GM23248 (cell line): ENCODE data around the gene KPNA2. TPM values are rescaled to one million over a fixed set of nuclear protein-coding genes. Genes with fewer than 3 reads are reported as not detected.
A peak's percentile ranks its signal among the peaks of the same experiment; 100 is the strongest.

Experiments
- DNase-seq: peaks from one replicate; pipeline ENCODE4 v3.0.0-alpha.2; 2015
- H2AFZ ChIP-seq: fragments of 200-600 bp; sonication (generic); 2 replicates; pipeline ENCODE4 v1.6.1; 2016; ENCODE audit warnings: antibody characterized with exemption
- H3F3A ChIP-seq: fragments of 200-600 bp; sonication (generic); 2 replicates; pipeline ENCODE4 v1.6.1; 2016; ENCODE audit warnings: mild to moderate bottlenecking, antibody characterized with exemption, mixed run types; ENCODE audit not compliant: insufficient read depth
- H3K27ac ChIP-seq: fragments of 200-600 bp; sonication (generic); 2 replicates; pipeline ENCODE4 v1.5.1; 2016; ENCODE audit warnings: mild to moderate bottlenecking
- H3K27me3 ChIP-seq: fragments of 200-600 bp; sonication (generic); replicated peaks from 2 replicates; pipeline ENCODE4 v1.6.1; 2016; ENCODE audit warnings: mild to moderate bottlenecking; ENCODE audit not compliant: insufficient read depth
- H3K36me3 ChIP-seq: fragments of 200-600 bp; sonication (generic); 2 replicates; pipeline ENCODE4 v1.6.1; 2016; ENCODE audit warnings: low read depth, mild to moderate bottlenecking
- H3K4me1 ChIP-seq: fragments of 200-600 bp; sonication (generic); 2 replicates; pipeline ENCODE4 v1.6.1; 2016; ENCODE audit warnings: mild to moderate bottlenecking; ENCODE audit not compliant: insufficient read depth
- H3K4me2 ChIP-seq: fragments of 200-600 bp; sonication (generic); one replicate; pipeline ENCODE4 v1.6.1; 2016; ENCODE audit warnings: mild to moderate bottlenecking; ENCODE audit not compliant: unreplicated experiment
- H3K4me3 ChIP-seq: fragments of 200-600 bp; sonication (generic); 2 replicates; pipeline ENCODE4 v1.5.1; 2016; ENCODE audit warnings: mild to moderate bottlenecking
- H3K79me2 ChIP-seq: fragments of 200-600 bp; sonication (generic); 2 replicates; pipeline ENCODE4 v1.6.1; 2016; ENCODE audit warnings: mild to moderate bottlenecking; ENCODE audit not compliant: insufficient read depth
- H3K9ac ChIP-seq: fragments of 200-600 bp; sonication (generic); 2 replicates; pipeline ENCODE4 v1.6.1; 2016; ENCODE audit warnings: mild to moderate bottlenecking
- H3K9me2 ChIP-seq: fragments of 200-600 bp; sonication (generic); 2 replicates; pipeline ENCODE4 v1.6.1; 2016; ENCODE audit warnings: mixed run types, mild to moderate bottlenecking, moderate library complexity; ENCODE audit not compliant: insufficient read depth
- H3K9me3 ChIP-seq: fragments of 200-600 bp; sonication (generic); one replicate; pipeline ENCODE4 v1.6.1; 2017; ENCODE audit warnings: low read depth
- H4K20me1 ChIP-seq: fragments of 200-600 bp; sonication (generic); 2 replicates; pipeline ENCODE4 v1.6.0; 2016; ENCODE audit not compliant: insufficient read depth
- EZH2 ChIP-seq: fragments of 200-600 bp; sonication (generic); IDR thresholded peaks from 2 replicates; pipeline ENCODE4 v1.6.1; 2018; ENCODE audit warnings: antibody characterized with exemption, mild to moderate bottlenecking; ENCODE audit not compliant: insufficient read depth, poor library complexity, severe bottlenecking
- EZH2phosphoT487 ChIP-seq: fragments of 200-600 bp; sonication (generic); IDR thresholded peaks from 2 replicates; pipeline ENCODE4 v1.6.1; 2018; ENCODE audit warnings: antibody characterized with exemption, moderate library complexity, mild to moderate bottlenecking, low read depth; ENCODE audit not compliant: insufficient read depth
- WGBS, 2 experiments: methylation state at CpG; one replicate each; pipeline ENCODE4 v1.1.6; 2015 to 2017; ENCODE audit warnings: low lambda C conversion rate in 2 of 2, low coverage in 1 of 2; ENCODE audit errors: missing lambda C conversion rate in 2 of 2; 5-methylcytosine and 5-hydroxymethylcytosine counted together
- in situ Hi-C: fragments of 300-500 bp; cut with MboI; formaldehyde crosslinking; loops from 2 replicates; pipeline ENCODE4 v1.15.0; 2020
- polyA plus RNA-seq: library from polyadenylated mRNA; unstranded; fragments of >200 nt; fragmentation: Nextera tagmentation; extraction: Ambion mirVana; gene quantifications from 2 replicates; pipeline ENCODE4 v1.2.1, GENCODE V29; 2016
- total RNA-seq: library from RNA; depleted of rRNA; stranded (reverse); fragments of >200 nt; shearing (Covaris generic); gene quantifications from 2 replicates; pipeline ENCODE4 v1.2.3, GENCODE V29; 2014

Gene KPNA2
- total and polyA plus RNA-seq, 2 experiments from 2014 or later, result 98.2 to 159 TPM

DNA sequence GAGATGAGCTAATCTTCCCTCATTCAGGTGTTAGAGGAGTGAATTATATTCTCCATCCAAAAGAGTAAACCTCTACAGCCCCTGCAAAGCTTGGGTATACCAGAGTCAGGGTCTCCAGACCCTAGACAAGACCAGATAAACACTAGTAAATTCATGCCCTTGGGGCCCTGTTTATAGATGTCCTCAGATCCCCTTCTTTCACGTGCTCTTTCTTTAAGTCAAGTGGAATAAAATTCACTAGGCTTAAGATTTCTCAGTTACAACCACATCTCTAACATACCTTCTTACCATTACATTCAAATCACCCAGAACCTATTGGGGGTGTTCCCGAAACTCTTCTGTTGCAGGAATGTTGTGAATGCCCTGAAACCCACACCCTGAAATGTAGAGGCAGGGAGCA lies 37.1 kb upstream of the KPNA2 start:
- H3K9ac ChIP-seq, result no peak overlapping the region
- H3K9me3 ChIP-seq, result no peaks in the 10 kb centered on the region
- in situ Hi-C loops, result no loop called here
- H3K9me2 ChIP-seq, result no peaks in the 10 kb centered on the region
- 47 to 69% methylated on average over 2 of the region's 2 CpGs for WGBS, 2 experiments
- H3K27me3 ChIP-seq, result no peaks in the 10 kb centered on the region
- H3K36me3 ChIP-seq, result no peaks in the 10 kb centered on the region
- no peak overlapping the region for H3K4me3 ChIP-seq
- H3K4me1 ChIP-seq, result peaks cover 10% of the 10 kb centered on the region
- no peaks in the 10 kb centered on the region for H3K79me2 ChIP-seq
- H2AFZ ChIP-seq, result no peak overlapping the region
- no peak overlapping the region for H3K27ac ChIP-seq
- H3F3A ChIP-seq, result peaks cover 15% of the 10 kb centered on the region
- TF ChIP-seq EZH2phosphoT487, result no peak
- TF ChIP-seq EZH2, result no peak
- H4K20me1 ChIP-seq, result no peaks in the 10 kb centered on the region
- H3K4me2 ChIP-seq, result no peak overlapping the region
- DNase-seq, result peak; percentile 12

DNA sequence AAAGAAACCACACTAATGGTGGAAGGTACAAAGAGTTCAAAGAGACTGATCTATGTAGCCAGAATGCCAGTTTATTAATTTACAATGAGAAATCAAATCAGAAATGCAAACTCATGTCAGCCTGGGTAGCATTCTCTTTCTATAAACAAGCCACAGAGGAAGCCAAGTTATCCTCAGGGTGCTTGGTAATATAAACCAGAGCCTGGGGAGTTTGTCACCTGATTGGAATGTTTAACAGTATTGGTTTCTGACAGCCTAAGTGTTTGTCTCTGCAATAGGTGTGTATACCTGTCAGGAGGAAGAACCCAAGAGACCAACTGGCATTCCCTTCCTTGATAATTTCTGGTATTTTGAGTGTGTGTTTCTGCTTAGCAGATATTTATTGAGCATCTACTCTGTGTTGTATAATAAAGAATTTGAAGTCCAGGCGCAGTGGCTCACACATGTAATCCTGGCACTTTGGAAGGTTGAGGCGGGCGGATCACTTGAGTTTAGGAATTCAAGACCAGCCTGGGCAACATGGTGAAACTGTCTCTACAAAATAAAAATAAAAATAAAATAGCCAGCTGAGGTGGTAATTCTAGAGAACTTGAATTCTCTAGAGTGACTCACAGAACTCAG lies 36.1 kb upstream of the KPNA2 start:
- Histone ChIP-seq H3K79me2 (no peaks in the 10 kb centered on the region), H3K9me2 (no peaks in the 10 kb centered on the region), H4K20me1 (no peaks in the 10 kb centered on the region), H3K4me2 (no peak overlapping the region), H3K9ac (no peak overlapping the region), H3F3A (peaks cover 10% of the 10 kb centered on the region), H3K4me1 (peaks cover 10% of the 10 kb centered on the region), H3K27ac (no peak overlapping the region), H3K36me3 (no peaks in the 10 kb centered on the region), H3K27me3 (no peaks in the 10 kb centered on the region), H2AFZ (no peak overlapping the region), H3K4me3 (no peak overlapping the region), H3K9me3 (no peaks in the 10 kb centered on the region)
- WGBS, 2 experiments, result 97 to 100% methylated on average over 3 of the region's 3 CpGs
- in situ Hi-C loops, result no loop called here
- TF ChIP-seq EZH2phosphoT487, result no peak
- no peak for TF ChIP-seq EZH2
- DNase-seq, result peak; percentile 41

DNA sequence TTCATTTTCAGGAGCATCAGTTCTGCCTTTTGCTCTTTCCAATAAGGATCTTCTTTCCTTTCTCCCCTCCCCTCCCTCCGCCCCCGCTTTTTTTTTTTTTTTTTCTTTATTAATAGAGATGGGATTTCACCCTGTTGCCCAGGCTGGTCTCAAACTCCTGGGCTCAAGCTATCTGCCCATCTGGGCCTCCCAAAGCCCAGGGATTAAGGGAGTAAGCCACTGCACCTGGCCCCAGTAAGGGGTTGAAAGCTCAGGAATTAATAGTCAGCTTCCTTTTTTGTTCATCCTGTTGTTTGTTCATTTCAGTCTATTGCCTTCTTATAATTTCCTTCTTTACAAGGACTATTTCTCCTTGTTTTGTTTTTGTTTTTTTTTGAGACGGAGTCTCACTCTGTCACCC lies 31.3 kb upstream of the KPNA2 start:
- WGBS, 2 experiments, result 94 to 100% methylated on average over 2 to 3 of the region's 3 CpGs
- Histone ChIP-seq H3K9ac (no peak overlapping the region), H2AFZ (no peak overlapping the region), H3K79me2 (no peaks in the 10 kb centered on the region), H3K4me1 (no peaks in the 10 kb centered on the region), H3K27ac (no peak overlapping the region), H3F3A (no peaks in the 10 kb centered on the region), H4K20me1 (no peaks in the 10 kb centered on the region), H3K9me2 (no peaks in the 10 kb centered on the region), H3K27me3 (no peaks in the 10 kb centered on the region), H3K4me2 (no peak overlapping the region), H3K4me3 (no peak overlapping the region), H3K9me3 (no peaks in the 10 kb centered on the region), H3K36me3 (no peaks in the 10 kb centered on the region)
- no peak for TF ChIP-seq EZH2phosphoT487
- TF ChIP-seq EZH2, result no peak
- in situ Hi-C loops, result no loop called here
- no peak for DNase-seq

DNA sequence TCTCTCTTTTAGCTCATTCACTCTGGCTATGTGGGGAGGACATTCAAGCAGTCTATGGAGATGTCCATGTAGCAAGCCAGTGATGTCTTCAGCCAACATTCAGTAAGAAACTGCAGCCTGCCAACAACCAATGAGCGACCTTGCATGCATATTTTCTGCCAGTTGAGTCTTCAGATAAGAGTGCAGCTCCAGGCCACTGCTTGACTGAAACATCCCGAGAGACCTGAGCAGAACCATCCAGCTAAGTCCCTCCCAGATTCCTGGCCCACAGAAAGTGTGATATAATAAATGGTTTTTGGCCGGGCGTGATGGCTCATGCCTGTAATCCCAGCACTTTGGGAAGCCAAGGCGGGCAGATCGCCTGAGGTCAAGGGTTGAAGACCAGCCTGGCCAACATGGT lies 28.7 kb upstream of the KPNA2 start:
- 25 to 31% methylated on average over 6 of the region's 6 CpGs for WGBS, 2 experiments
- H3K9me3 ChIP-seq, result no peaks in the 10 kb centered on the region
- H3K79me2 ChIP-seq, result no peaks in the 10 kb centered on the region
- no peak overlapping the region for H3K4me2 ChIP-seq
- H3K4me1 ChIP-seq, result no peaks in the 10 kb centered on the region
- H3F3A ChIP-seq, result no peaks in the 10 kb centered on the region
- no peak overlapping the region for H2AFZ ChIP-seq
- no peak overlapping the region for H3K27ac ChIP-seq
- H4K20me1 ChIP-seq, result no peaks in the 10 kb centered on the region
- no peaks in the 10 kb centered on the region for H3K36me3 ChIP-seq
- H3K27me3 ChIP-seq, result no peaks in the 10 kb centered on the region
- TF ChIP-seq EZH2 (no peak), EZH2phosphoT487 (no peak)
- in situ Hi-C loops, result no loop called here
- no peaks in the 10 kb centered on the region for H3K9me2 ChIP-seq
- no peak for DNase-seq
- H3K9ac ChIP-seq, result no peak overlapping the region
- H3K4me3 ChIP-seq, result no peak overlapping the region
